Prostate gland (tissue), 2 donors: ENCODE results near the gene CD207.

Experiments
- POLR2A ChIP-seq: fragments of 450-650 bp; IDR thresholded peaks from one replicate; pipeline ENCODE4 v1.6.1; 2016; ENCODE audit warnings: antibody characterized with exemption, mild to moderate bottlenecking
- POLR2AphosphoS5 ChIP-seq: sonication (generic); formaldehyde crosslinking; IDR thresholded peaks from one replicate; pipeline ENCODE4 v1.6.1; 2017; ENCODE audit warnings: antibody characterized with exemption
- TF ChIP-seq, protein P1 (sequence below), 4 experiments: fragments of 200-600 bp in 2 of 4; fragments of 450-650 bp in 2 of 4; sonication (generic) in 2 of 4; IDR thresholded peaks; 1 replicate in 3 of 4; 2 replicates in 1 of 4; pipeline ENCODE4 v1.5.1; 2016 to 2019; ENCODE audit warnings: antibody characterized with exemption in 4 of 4, mild to moderate bottlenecking in 2 of 4, moderate library complexity in 2 of 4

DNA sequence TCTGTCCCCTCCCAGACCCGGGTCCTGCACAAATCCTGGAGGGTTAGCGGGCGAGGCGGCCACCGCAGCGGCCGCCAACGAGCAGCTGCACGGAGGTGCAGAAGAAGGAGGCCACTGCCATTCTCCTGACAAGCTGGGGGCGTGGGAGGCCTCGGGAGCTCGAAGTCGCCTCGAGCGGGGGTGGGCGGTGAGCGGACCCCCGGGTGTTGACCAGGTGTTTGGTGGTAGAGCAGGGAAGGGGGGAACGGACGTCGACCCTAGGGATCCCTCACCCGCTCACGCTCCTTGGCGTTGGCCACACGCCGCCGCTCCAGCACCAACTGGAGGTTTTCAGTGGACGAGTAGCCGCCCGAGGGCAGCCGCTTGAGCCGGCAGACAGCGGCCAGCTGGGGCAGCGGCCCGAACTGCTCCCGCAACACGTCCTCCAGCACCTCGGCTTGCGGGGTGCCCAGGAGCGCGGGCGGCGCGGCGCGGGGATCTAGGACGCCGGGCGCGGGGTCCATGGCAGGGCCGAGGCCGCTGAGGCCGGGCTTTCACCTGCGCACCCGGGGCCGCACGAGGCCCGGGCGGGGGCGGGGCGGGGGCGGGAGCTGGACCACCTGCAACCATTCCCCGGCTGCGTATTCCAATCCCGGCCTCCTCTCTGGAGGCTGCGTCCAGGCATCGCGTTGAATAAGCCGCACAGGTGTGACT is 45.3 kb downstream of the CD207 start, which contains the start of gene FIGLA:
- TF ChIP-seq POLR2A (no peak), POLR2AphosphoS5 (no peak)
- TF ChIP-seq, protein P1, sequence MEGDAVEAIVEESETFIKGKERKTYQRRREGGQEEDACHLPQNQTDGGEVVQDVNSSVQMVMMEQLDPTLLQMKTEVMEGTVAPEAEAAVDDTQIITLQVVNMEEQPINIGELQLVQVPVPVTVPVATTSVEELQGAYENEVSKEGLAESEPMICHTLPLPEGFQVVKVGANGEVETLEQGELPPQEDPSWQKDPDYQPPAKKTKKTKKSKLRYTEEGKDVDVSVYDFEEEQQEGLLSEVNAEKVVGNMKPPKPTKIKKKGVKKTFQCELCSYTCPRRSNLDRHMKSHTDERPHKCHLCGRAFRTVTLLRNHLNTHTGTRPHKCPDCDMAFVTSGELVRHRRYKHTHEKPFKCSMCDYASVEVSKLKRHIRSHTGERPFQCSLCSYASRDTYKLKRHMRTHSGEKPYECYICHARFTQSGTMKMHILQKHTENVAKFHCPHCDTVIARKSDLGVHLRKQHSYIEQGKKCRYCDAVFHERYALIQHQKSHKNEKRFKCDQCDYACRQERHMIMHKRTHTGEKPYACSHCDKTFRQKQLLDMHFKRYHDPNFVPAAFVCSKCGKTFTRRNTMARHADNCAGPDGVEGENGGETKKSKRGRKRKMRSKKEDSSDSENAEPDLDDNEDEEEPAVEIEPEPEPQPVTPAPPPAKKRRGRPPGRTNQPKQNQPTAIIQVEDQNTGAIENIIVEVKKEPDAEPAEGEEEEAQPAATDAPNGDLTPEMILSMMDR (IDR thresholded peaks at IDR 0.05): no peak
